Tibial nerve (tissue), 4 donors: Measurements from ENCODE around the gene USO1.

Experiments
- EP300 ChIP-seq, 2 donors: sonication (generic); formaldehyde crosslinking; IDR thresholded peaks; one replicate each; pipeline ENCODE4 v1.6.1; 2017; ENCODE audit warnings: antibody characterized with exemption in 2 of 2, mild to moderate bottlenecking in 1 of 2
- POLR2A ChIP-seq, 2 donors: fragments of 450-650 bp; IDR thresholded peaks; one replicate each; pipeline ENCODE4 v1.6.1; 2017; ENCODE audit warnings: antibody characterized with exemption in 2 of 2, mild to moderate bottlenecking in 2 of 2, moderate library complexity in 2 of 2
- TF ChIP-seq, protein P1 (sequence below), 5 experiments: fragments of 200-600 bp in 3 of 5; fragments of 450-650 bp in 2 of 5; sonication (generic) in 3 of 5; IDR thresholded peaks; one replicate each; pipeline ENCODE4 v1.5.1; 2016 to 2019; ENCODE audit warnings: antibody characterized with exemption in 5 of 5, mild to moderate bottlenecking in 3 of 5, moderate library complexity in 2 of 5

DNA sequence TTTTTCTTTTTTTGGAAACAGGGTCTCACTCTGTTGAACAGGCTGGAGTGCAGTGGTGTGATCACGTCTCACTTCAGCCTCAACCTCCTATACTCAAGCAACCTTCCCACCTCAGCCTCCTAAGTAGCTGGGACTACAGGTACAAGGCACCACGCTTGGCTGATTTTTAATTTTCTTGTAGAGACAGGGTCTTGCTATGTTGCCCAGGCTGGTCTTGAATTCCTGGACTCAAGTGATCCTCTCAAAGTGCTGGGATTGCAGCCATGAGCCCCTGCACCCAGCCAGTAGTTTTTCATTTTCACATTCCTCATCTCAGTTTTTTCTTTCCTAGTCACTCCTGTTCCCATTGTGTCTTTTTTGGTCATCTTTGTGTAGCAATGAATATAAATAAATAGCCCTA is 11.1 kb downstream of the USO1 start:
- TF ChIP-seq, protein P1, sequence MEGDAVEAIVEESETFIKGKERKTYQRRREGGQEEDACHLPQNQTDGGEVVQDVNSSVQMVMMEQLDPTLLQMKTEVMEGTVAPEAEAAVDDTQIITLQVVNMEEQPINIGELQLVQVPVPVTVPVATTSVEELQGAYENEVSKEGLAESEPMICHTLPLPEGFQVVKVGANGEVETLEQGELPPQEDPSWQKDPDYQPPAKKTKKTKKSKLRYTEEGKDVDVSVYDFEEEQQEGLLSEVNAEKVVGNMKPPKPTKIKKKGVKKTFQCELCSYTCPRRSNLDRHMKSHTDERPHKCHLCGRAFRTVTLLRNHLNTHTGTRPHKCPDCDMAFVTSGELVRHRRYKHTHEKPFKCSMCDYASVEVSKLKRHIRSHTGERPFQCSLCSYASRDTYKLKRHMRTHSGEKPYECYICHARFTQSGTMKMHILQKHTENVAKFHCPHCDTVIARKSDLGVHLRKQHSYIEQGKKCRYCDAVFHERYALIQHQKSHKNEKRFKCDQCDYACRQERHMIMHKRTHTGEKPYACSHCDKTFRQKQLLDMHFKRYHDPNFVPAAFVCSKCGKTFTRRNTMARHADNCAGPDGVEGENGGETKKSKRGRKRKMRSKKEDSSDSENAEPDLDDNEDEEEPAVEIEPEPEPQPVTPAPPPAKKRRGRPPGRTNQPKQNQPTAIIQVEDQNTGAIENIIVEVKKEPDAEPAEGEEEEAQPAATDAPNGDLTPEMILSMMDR (IDR thresholded peaks at IDR 0.05) = no peak
- no peak for TF ChIP-seq POLR2A (IDR thresholded peaks at IDR 0.05)
- no peak for TF ChIP-seq EP300 (IDR thresholded peaks at IDR 0.05)
